Measurements from ENCODE around the gene SPINT1. TPM values are rescaled to one million over a fixed set of nuclear protein-coding genes. Genes with fewer than 3 reads are reported as not detected.
A peak's percentile ranks its signal among the peaks of the same experiment; 100 is the strongest.

The SPINT1 gene
- total and polyA plus RNA-seq, 2 experiments from 2014 or later: 197 to 252 TPM

- H3K79me2 ChIP-seq: peaks cover 59% of the 10 kb centered on the region
- WGBS (ENCODE audit: low lambda C conversion rate, missing lambda C conversion rate): 98% methylated on average over 3 of the region's 3 CpGs
- no peaks in the 10 kb centered on the region for H4K20me1 ChIP-seq (ENCODE audit: insufficient read depth, poor library complexity, severe bottlenecking)
Measured at GRCh38 chr15:40799523-40799922, 44.3 kb upstream of the SPINT1 start.

GRCh38 chr15:40803076-40803475 lies 40.8 kb upstream of the SPINT1 start:
- H3K9me3 ChIP-seq (ENCODE audit: low read depth): no peaks in the 10 kb centered on the region
- no peak overlapping the region for H3K4me2 ChIP-seq
- 94% methylated on average over 2 of the region's 2 CpGs for WGBS (ENCODE audit: low lambda C conversion rate, missing lambda C conversion rate)
- H3K27ac ChIP-seq: no peak overlapping the region
- H3K9me2 ChIP-seq (replicated peaks; ENCODE audit: insufficient read depth): no peaks in the 10 kb centered on the region
- no peak for TF ChIP-seq EZH2 (IDR thresholded peaks at IDR 0.05; ENCODE audit: borderline replicate concordance)
- no peak for DNase-seq (ENCODE audit: low spot score)
- H3K36me3 ChIP-seq (replicated peaks; ENCODE audit: insufficient read depth, low read depth): no peaks in the 10 kb centered on the region
- H4K20me1 ChIP-seq (ENCODE audit: insufficient read depth, poor library complexity, severe bottlenecking): no peaks in the 10 kb centered on the region
- peaks cover 57% of the 10 kb centered on the region for H3K79me2 ChIP-seq
- peaks cover 5% of the 10 kb centered on the region for H3K4me1 ChIP-seq (ENCODE audit: insufficient read depth)
- no peaks in the 10 kb centered on the region for H3K27me3 ChIP-seq
- no peak overlapping the region for H3K4me3 ChIP-seq
- no peak overlapping the region for H2AFZ ChIP-seq

More at GRCh38 chr15:40799523-40799922, 44.3 kb upstream of the SPINT1 start:
- no peak for DNase-seq (ENCODE audit: low spot score)
- Histone ChIP-seq H3K27ac (no peak overlapping the region), H3K4me2 (no peak overlapping the region), H3K4me3 (no peak overlapping the region), H3K27me3 (no peaks in the 10 kb centered on the region), H2AFZ (no peak overlapping the region), H3K4me1 (ENCODE audit: insufficient read depth) (no peaks in the 10 kb centered on the region), H3K36me3 (replicated peaks; ENCODE audit: insufficient read depth, low read depth) (no peaks in the 10 kb centered on the region), H3K9me3 (ENCODE audit: low read depth) (no peaks in the 10 kb centered on the region), H3K9me2 (replicated peaks; ENCODE audit: insufficient read depth) (no peaks in the 10 kb centered on the region)
- TF ChIP-seq CTCF (IDR thresholded peaks at IDR 0.05; ENCODE audit: poor library complexity): no peak
- no peak for TF ChIP-seq EZH2phosphoT487 (IDR thresholded peaks at IDR 0.05; ENCODE audit: low read depth, severe bottlenecking, unreplicated experiment)
- TF ChIP-seq EZH2 (IDR thresholded peaks at IDR 0.05; ENCODE audit: borderline replicate concordance): no peak

GRCh38 chr15:40803688-40804087 lies 40.2 kb upstream of the SPINT1 start:
- H3K27ac ChIP-seq: no peak overlapping the region
- TF ChIP-seq CTCF (IDR thresholded peaks at IDR 0.05; ENCODE audit: poor library complexity) (no peak), EZH2phosphoT487 (IDR thresholded peaks at IDR 0.05; ENCODE audit: low read depth, severe bottlenecking, unreplicated experiment) (no peak), EZH2 (IDR thresholded peaks at IDR 0.05; ENCODE audit: borderline replicate concordance) (no peak)
- peaks cover 59% of the 10 kb centered on the region for H3K79me2 ChIP-seq
- no peaks in the 10 kb centered on the region for H3K9me2 ChIP-seq (replicated peaks; ENCODE audit: insufficient read depth)
- no peak overlapping the region for H3K4me3 ChIP-seq
- no peak overlapping the region for H2AFZ ChIP-seq
- H3K27me3 ChIP-seq: no peaks in the 10 kb centered on the region
- H3K4me1 ChIP-seq (ENCODE audit: insufficient read depth): peaks cover 5% of the 10 kb centered on the region
- DNase-seq (ENCODE audit: low spot score): no peak
- no peaks in the 10 kb centered on the region for H3K9me3 ChIP-seq (ENCODE audit: low read depth)
- no peak overlapping the region for H3K4me2 ChIP-seq
- H4K20me1 ChIP-seq (ENCODE audit: insufficient read depth, poor library complexity, severe bottlenecking): no peaks in the 10 kb centered on the region
- H3K36me3 ChIP-seq (replicated peaks; ENCODE audit: insufficient read depth, low read depth): no peaks in the 10 kb centered on the region
- 100% methylated on average over 1 of the region's 1 CpG for WGBS (ENCODE audit: low lambda C conversion rate, missing lambda C conversion rate)

- Histone ChIP-seq H3K4me1 (ENCODE audit: insufficient read depth) (peaks cover 5% of the 10 kb centered on the region), H3K27ac (peak overlapping the region; percentile 92), H3K9me2 (replicated peaks; ENCODE audit: insufficient read depth) (no peaks in the 10 kb centered on the region), H3K27me3 (no peaks in the 10 kb centered on the region), H2AFZ (peak overlapping the region; percentile 86), H4K20me1 (ENCODE audit: insufficient read depth, poor library complexity, severe bottlenecking) (no peaks in the 10 kb centered on the region), H3K79me2 (peaks cover 51% of the 10 kb centered on the region), H3K9me3 (ENCODE audit: low read depth) (no peaks in the 10 kb centered on the region), H3K4me3 (peak overlapping the region; percentile 71), H3K4me2 (peak overlapping the region; percentile 81), H3K36me3 (replicated peaks; ENCODE audit: insufficient read depth, low read depth) (no peaks in the 10 kb centered on the region)
- no peak for TF ChIP-seq CTCF (IDR thresholded peaks at IDR 0.05; ENCODE audit: poor library complexity)
- TF ChIP-seq EZH2 (IDR thresholded peaks at IDR 0.05; ENCODE audit: borderline replicate concordance): no peak
- no peak for TF ChIP-seq EZH2phosphoT487 (IDR thresholded peaks at IDR 0.05; ENCODE audit: low read depth, severe bottlenecking, unreplicated experiment)
- 9% methylated on average over 2 of the region's 2 CpGs for WGBS (ENCODE audit: low lambda C conversion rate, missing lambda C conversion rate)
- no peak for DNase-seq (ENCODE audit: low spot score)
Measured at GRCh38 chr15:40806672-40807027, 37.2 kb upstream of the SPINT1 start.

Data from hepatocyte (in vitro differentiated cells).